Measurements from ENCODE around the gene SOX10.
A peak's percentile ranks its signal among the peaks of the same experiment; 100 is the strongest.

The SOX10 gene

DNA sequence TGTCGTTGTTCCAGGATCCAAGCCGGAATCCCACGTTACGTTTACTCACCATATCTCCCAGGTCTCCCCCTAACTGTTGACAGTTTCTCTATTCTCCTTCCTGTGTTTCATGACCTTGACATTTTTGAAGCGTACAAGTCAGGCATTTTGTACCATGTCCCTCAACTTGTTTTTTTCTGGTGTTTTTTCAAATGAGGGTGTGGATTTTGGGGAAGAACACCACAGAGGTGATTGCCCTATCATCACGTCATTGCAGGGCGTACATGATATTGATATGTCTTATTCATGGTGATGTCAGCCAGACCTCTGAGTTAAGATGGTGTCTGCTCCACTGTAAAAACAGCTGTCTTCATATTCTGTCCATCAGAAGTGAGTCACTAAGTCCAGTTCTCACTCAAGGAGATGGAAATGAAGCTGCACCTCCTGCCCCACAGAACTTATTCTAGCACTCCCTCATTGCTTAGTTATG lies 28.3 kb upstream of the SOX10 start:
- Histone ChIP-seq H3K9me3 (ENCODE audit: control insufficient read depth, low read length) (no peaks in the 10 kb centered on the region), H3K27ac (ENCODE audit: low read depth, low read length, severe bottlenecking) (no peak overlapping the region), H3K4me3 (ENCODE audit: extremely low read depth, insufficient read depth, low read length, poor library complexity, severe bottlenecking) (no peak overlapping the region), H3K36me3 (ENCODE audit: control insufficient read depth, insufficient read depth, low read length) (no peaks in the 10 kb centered on the region), H3K4me1 (ENCODE audit: control insufficient read depth, insufficient read depth, low read length, poor library complexity, severe bottlenecking) (no peaks in the 10 kb centered on the region)
- WGBS, 2 experiments (ENCODE audit: insufficient coverage in 2 of 2) = 93 to 94% methylated on average over 5 of the region's 7 CpGs

- Histone ChIP-seq H3K4me1 (ENCODE audit: control insufficient read depth, insufficient read depth, low read length, poor library complexity, severe bottlenecking) (no peaks in the 10 kb centered on the region), H3K4me3 (ENCODE audit: extremely low read depth, insufficient read depth, low read length, poor library complexity, severe bottlenecking) (no peak overlapping the region)
- 88 to 92% methylated on average over 9 to 10 of the region's 14 CpGs for WGBS, 2 experiments (ENCODE audit: insufficient coverage in 2 of 2)
These were observed 24.8 kb upstream of the SOX10 start for GRCh38 chr22:38009000-38009806.

DNA sequence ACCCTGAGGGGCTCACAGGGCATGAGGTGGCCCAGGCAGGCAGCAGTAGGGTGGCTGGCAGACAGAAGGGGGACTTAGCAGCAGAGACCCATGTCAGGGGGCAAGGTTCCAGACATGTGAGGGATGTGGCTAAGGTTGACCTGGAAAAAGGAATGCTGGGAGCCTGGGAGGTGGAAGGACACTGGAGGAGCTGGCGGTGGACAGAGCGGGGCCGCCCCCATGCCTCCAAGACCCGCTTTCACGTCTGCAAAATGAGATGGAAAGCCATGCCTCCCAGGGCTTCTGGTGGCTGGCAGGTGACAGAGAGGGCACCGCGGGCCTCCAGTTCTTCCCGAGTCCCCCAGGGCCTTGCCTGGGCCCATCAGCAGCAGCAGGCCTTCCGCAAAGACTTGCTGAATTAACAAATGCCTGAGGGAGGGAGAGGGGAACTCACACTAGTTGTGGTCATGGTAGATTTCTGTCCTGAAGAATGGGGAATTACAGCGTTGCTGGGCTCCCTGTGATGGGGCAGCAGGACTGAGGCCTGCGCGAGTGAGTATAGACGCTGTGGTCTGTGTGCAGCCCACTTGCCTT lies 23.1 kb upstream of the SOX10 start:
- 86 to 89% methylated on average over 13 of the region's 13 CpGs for WGBS, 2 experiments (ENCODE audit: insufficient coverage in 2 of 2)
- Histone ChIP-seq H3K4me1 (ENCODE audit: control insufficient read depth, insufficient read depth, low read length, poor library complexity, severe bottlenecking) (no peaks in the 10 kb centered on the region), H3K36me3 (ENCODE audit: control insufficient read depth, insufficient read depth, low read length) (no peaks in the 10 kb centered on the region), H3K27ac (ENCODE audit: low read depth, low read length, severe bottlenecking) (no peak overlapping the region), H3K9me3 (ENCODE audit: control insufficient read depth, low read length) (no peaks in the 10 kb centered on the region), H3K4me3 (ENCODE audit: extremely low read depth, insufficient read depth, low read length, poor library complexity, severe bottlenecking) (no peak overlapping the region)

More at GRCh38 chr22:38009000-38009806, 24.8 kb upstream of the SOX10 start:
- Histone ChIP-seq H3K36me3 (ENCODE audit: control insufficient read depth, insufficient read depth, low read length) (no peaks in the 10 kb centered on the region), H3K9me3 (ENCODE audit: control insufficient read depth, low read length) (no peaks in the 10 kb centered on the region), H3K27ac (ENCODE audit: low read depth, low read length, severe bottlenecking) (no peak overlapping the region)

DNA sequence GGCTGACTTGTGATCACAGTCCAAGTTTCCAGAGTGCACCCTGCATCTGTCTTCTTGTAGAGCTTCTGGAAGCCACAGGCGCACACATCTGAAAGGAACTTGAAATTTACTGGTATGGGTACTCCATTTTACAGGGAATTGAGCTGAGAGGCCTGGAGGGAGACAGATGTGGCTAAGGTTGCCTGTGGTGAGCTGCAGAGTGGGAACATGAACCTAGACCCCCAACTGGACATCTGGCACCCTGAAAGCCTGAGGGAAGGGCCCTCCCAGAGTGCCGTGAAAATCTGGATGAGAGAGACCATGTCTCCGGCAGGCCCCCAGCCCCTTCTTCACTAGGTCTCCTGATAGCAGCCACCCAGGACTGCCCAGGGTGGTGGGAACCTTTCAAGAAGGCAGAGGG lies 22.6 kb upstream of the SOX10 start:
- H3K36me3 ChIP-seq (ENCODE audit: control insufficient read depth, insufficient read depth, low read length) = no peaks in the 10 kb centered on the region
- no peak overlapping the region for H3K4me3 ChIP-seq (ENCODE audit: extremely low read depth, insufficient read depth, low read length, poor library complexity, severe bottlenecking)
- 93 to 94% methylated on average over 2 of the region's 3 CpGs for WGBS, 2 experiments (ENCODE audit: insufficient coverage in 2 of 2)
- no peak overlapping the region for H3K27ac ChIP-seq (ENCODE audit: low read depth, low read length, severe bottlenecking)
- H3K9me3 ChIP-seq (ENCODE audit: control insufficient read depth, low read length) = no peaks in the 10 kb centered on the region
- no peaks in the 10 kb centered on the region for H3K4me1 ChIP-seq (ENCODE audit: control insufficient read depth, insufficient read depth, low read length, poor library complexity, severe bottlenecking)

- H3K4me3 ChIP-seq (ENCODE audit: extremely low read depth, insufficient read depth, low read length, poor library complexity, severe bottlenecking) = no peak overlapping the region
- H3K9me3 ChIP-seq (ENCODE audit: control insufficient read depth, low read length) = no peaks in the 10 kb centered on the region
- H3K36me3 ChIP-seq (ENCODE audit: control insufficient read depth, insufficient read depth, low read length) = no peaks in the 10 kb centered on the region
- H3K4me1 ChIP-seq (ENCODE audit: control insufficient read depth, insufficient read depth, low read length, poor library complexity, severe bottlenecking) = no peaks in the 10 kb centered on the region
- WGBS, 2 experiments (ENCODE audit: insufficient coverage in 2 of 2) = 78 to 90% methylated on average over 5 to 6 of the region's 6 CpGs
- no peak overlapping the region for H3K27ac ChIP-seq (ENCODE audit: low read depth, low read length, severe bottlenecking)
These were observed 21.6 kb upstream of the SOX10 start for GRCh38 chr22:38005943-38006342.

DNA sequence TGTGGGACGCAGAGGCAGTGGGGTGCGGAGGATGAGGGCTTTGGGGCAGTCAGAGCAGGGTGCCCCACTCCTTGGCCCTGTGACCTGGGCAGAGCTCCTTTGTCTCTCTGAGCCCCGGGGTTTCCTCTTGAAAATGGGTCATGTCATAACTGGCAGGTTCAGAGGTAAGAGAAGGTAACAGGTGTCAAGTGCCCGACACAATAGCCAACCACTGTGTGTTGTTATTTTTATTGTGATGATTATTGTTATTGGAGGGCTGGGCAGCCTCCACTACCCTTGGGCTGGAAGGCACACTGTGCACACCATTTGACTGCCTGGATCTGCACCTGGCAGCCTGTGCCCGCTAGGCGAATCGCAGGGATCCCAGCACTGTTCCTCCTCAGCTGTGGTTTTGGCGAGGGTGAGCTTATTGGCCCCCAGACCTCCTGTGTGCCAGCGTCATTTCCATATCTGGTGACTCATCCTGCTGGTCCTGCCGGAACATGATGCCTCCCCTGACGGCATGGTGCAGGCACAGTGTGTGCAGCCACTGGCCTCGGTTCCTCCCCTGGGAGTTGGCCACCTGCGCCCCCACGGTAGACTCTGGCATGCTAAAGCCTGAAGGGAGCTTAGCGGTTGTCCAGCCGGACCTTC lies 15.4 kb upstream of the SOX10 start:
- 76 to 80% methylated on average over 14 of the region's 16 CpGs for WGBS, 2 experiments (ENCODE audit: insufficient coverage in 2 of 2)
- H3K36me3 ChIP-seq (ENCODE audit: control insufficient read depth, insufficient read depth, low read length) = no peaks in the 10 kb centered on the region
- H3K27ac ChIP-seq (ENCODE audit: low read depth, low read length, severe bottlenecking) = no peak overlapping the region
- H3K4me3 ChIP-seq (ENCODE audit: extremely low read depth, insufficient read depth, low read length, poor library complexity, severe bottlenecking) = no peak overlapping the region
- no peaks in the 10 kb centered on the region for H3K9me3 ChIP-seq (ENCODE audit: control insufficient read depth, low read length)
- H3K4me1 ChIP-seq (ENCODE audit: control insufficient read depth, insufficient read depth, low read length, poor library complexity, severe bottlenecking) = peaks cover 12% of the 10 kb centered on the region

GRCh38 chr22:37999236-37999635 lies 14.9 kb upstream of the SOX10 start:
- Histone ChIP-seq H3K36me3 (ENCODE audit: control insufficient read depth, insufficient read depth, low read length) (no peaks in the 10 kb centered on the region), H3K9me3 (ENCODE audit: control insufficient read depth, low read length) (no peaks in the 10 kb centered on the region), H3K27ac (ENCODE audit: low read depth, low read length, severe bottlenecking) (no peak overlapping the region), H3K4me3 (ENCODE audit: extremely low read depth, insufficient read depth, low read length, poor library complexity, severe bottlenecking) (no peak overlapping the region), H3K4me1 (ENCODE audit: control insufficient read depth, insufficient read depth, low read length, poor library complexity, severe bottlenecking) (peaks cover 12% of the 10 kb centered on the region)
- WGBS, 2 experiments (ENCODE audit: insufficient coverage in 2 of 2) = 95 to 98% methylated on average over 6 to 8 of the region's 10 CpGs

- Histone ChIP-seq H3K4me1 (ENCODE audit: control insufficient read depth, insufficient read depth, low read length, poor library complexity, severe bottlenecking) (peaks cover 12% of the 10 kb centered on the region), H3K27ac (ENCODE audit: low read depth, low read length, severe bottlenecking) (peak overlapping the region; percentile 10), H3K36me3 (ENCODE audit: control insufficient read depth, insufficient read depth, low read length) (no peaks in the 10 kb centered on the region), H3K4me3 (ENCODE audit: extremely low read depth, insufficient read depth, low read length, poor library complexity, severe bottlenecking) (no peak overlapping the region), H3K9me3 (ENCODE audit: control insufficient read depth, low read length) (no peaks in the 10 kb centered on the region)
- WGBS, 2 experiments (ENCODE audit: insufficient coverage in 2 of 2) = 66 to 68% methylated on average over 4 to 5 of the region's 7 CpGs
These were observed 14.2 kb upstream of the SOX10 start for GRCh38 chr22:37998543-37998942.

DNA sequence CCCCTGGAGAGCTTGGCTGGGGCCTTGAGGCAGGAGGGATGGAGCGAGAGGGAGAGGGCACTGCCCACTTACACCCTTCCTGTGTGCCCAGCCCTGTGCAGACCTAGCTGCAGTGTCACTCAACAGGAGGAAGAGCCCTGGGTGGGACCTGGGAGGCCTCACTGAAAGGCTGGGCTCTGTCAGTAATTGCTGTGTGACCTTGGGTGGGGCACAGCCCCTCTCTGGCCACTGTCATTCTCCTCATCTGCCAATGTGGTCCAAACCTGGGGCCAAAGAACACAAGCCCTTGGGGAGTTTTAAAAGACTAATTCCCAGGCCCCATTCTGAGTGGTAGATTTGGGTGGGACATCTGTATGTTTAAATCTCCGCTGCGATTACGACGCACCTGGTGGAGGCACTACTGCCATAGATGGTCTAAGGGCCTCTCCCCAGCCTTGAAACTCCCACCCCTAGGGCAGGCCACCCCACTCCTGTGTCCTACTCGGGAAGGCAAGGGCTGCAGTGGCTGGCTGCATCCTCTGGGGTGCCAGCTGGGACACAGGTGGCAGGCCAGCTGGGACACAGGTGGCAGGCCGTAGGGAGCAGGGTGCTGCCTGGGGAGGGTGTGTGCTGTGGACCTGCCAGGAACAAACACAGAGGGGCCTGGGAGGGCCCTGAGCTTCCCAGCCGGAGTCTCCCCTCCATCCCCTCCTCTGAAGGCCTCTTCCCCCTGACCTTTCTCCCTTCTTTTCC lies 12.3 kb upstream of the SOX10 start:
- H3K9me3 ChIP-seq (ENCODE audit: control insufficient read depth, low read length) = no peaks in the 10 kb centered on the region
- no peak overlapping the region for H3K4me3 ChIP-seq (ENCODE audit: extremely low read depth, insufficient read depth, low read length, poor library complexity, severe bottlenecking)
- H3K27ac ChIP-seq (ENCODE audit: low read depth, low read length, severe bottlenecking) = no peak overlapping the region
- 88 to 100% methylated on average over 3 to 4 of the region's 8 CpGs for WGBS, 2 experiments (ENCODE audit: insufficient coverage in 2 of 2)
- H3K4me1 ChIP-seq (ENCODE audit: control insufficient read depth, insufficient read depth, low read length, poor library complexity, severe bottlenecking) = peaks cover 12% of the 10 kb centered on the region
- no peaks in the 10 kb centered on the region for H3K36me3 ChIP-seq (ENCODE audit: control insufficient read depth, insufficient read depth, low read length)

- H3K27ac ChIP-seq (ENCODE audit: low read depth, low read length, severe bottlenecking) = no peak overlapping the region
- peaks cover 12% of the 10 kb centered on the region for H3K4me1 ChIP-seq (ENCODE audit: control insufficient read depth, insufficient read depth, low read length, poor library complexity, severe bottlenecking)
These were observed 11.7 kb upstream of the SOX10 start for GRCh38 chr22:37996079-37996478.

More at GRCh38 chr22:37996079-37996478, 11.7 kb upstream of the SOX10 start:
- H3K9me3 ChIP-seq (ENCODE audit: control insufficient read depth, low read length) = no peaks in the 10 kb centered on the region
- H3K4me3 ChIP-seq (ENCODE audit: extremely low read depth, insufficient read depth, low read length, poor library complexity, severe bottlenecking) = no peak overlapping the region
- H3K36me3 ChIP-seq (ENCODE audit: control insufficient read depth, insufficient read depth, low read length) = no peaks in the 10 kb centered on the region
- WGBS, 2 experiments (ENCODE audit: insufficient coverage in 2 of 2) = no CpG with 5 or more reads among the region's 4 CpGs

Measured in mesodermal cell (in vitro differentiated cells).